Lung (tissue), 12 donors: ENCODE results near the gene CNTNAP4. TPM values are rescaled to one million over a fixed set of nuclear protein-coding genes. Genes with fewer than 3 reads are reported as not detected.

Experiments used
- ATAC-seq: fragments of 200-7000 bp; cut with Tn5 transposase; one replicate; pipeline ENCODE4 v1.9.1; 2020; ENCODE audit warnings: moderate number of reproducible peaks; ENCODE audit not compliant: insufficient read depth, low FRiP score
- DNase-seq, 3 donors: peaks; one replicate each; pipeline ENCODE4 v3.0.0-alpha.2; 2013 to 2017
- H3K27ac ChIP-seq, 2 donors: one replicate each; pipeline ENCODE4 v1.5.1; 2013; ENCODE audit warnings: mild to moderate bottlenecking in 2 of 2, moderate library complexity in 2 of 2, control low read depth in 1 of 2, inconsistent platforms in 1 of 2, low read depth in 1 of 2, low read length in 1 of 2
- H3K27me3 ChIP-seq, 3 donors: one replicate each; pipeline ENCODE4 v1.5.1; 2013; ENCODE audit warnings: low read length in 2 of 3; ENCODE audit not compliant: control insufficient read depth in 3 of 3, insufficient read depth in 3 of 3
- H3K36me3 ChIP-seq, 4 donors: one replicate each; pipeline ENCODE4 v1.5.1; 2013; ENCODE audit warnings: low read length in 4 of 4, mild to moderate bottlenecking in 1 of 4, moderate library complexity in 1 of 4; ENCODE audit not compliant: control insufficient read depth in 4 of 4, insufficient read depth in 4 of 4
- H3K4me1 ChIP-seq, 5 donors: one replicate each; pipeline ENCODE4 v1.5.1; 2013; ENCODE audit warnings: low read length in 5 of 5, mild to moderate bottlenecking in 2 of 5, moderate library complexity in 1 of 5; ENCODE audit not compliant: control insufficient read depth in 5 of 5, insufficient read depth in 5 of 5
- H3K4me3 ChIP-seq: one replicate; pipeline ENCODE4 v1.5.1; 2013; ENCODE audit warnings: mild to moderate bottlenecking, control low read depth, moderate library complexity
- H3K9ac ChIP-seq, 2 donors: one replicate each; pipeline ENCODE4 v1.5.1; 2013; ENCODE audit warnings: low read length in 2 of 2, control low read depth in 1 of 2; ENCODE audit not compliant: insufficient read depth in 1 of 2
- H3K9me3 ChIP-seq, 4 donors: one replicate each; pipeline ENCODE4 v1.5.1; 2013; ENCODE audit warnings: low read length in 3 of 4, mild to moderate bottlenecking in 1 of 4, moderate library complexity in 1 of 4; ENCODE audit not compliant: control insufficient read depth in 4 of 4, insufficient read depth in 3 of 4
- CTCF ChIP-seq: IDR thresholded peaks from 2 replicates; pipeline ENCODE4 v1.5.1; 2012; ENCODE audit warnings: mild to moderate bottlenecking; ENCODE audit errors: control extremely low read depth, extremely low read depth
- WGBS, 2 donors: extraction: QIAGEN DNeasy Blood & Tissue Kit; methylation state at CpG; one replicate each; pipeline ENCODE4 v1.1.7; 2013; 5-methylcytosine and 5-hydroxymethylcytosine counted together
- polyA plus RNA-seq, 2 donors: library from polyadenylated mRNA; stranded (reverse); fragments of 200-250 nt; gene quantifications; one replicate each; pipeline ENCODE4 v1.2.1, GENCODE V29; 2013
- total RNA-seq, 2 donors: library from RNA; depleted of rRNA in 1 of 2; stranded (reverse); fragments of >200 nt in 1 of 2; gene quantifications; one replicate each; pipeline ENCODE4 v1.2.1, GENCODE V29; 2014 to 2021
- donor health status: control.
- donor health status: control.
- donor health status: Bipolar disorder and iron deficiency.
- donor health status: healthy.
- donor health status: DM: yes; HTN: yes; CAD: no.

CNTNAP4 gene
- total and polyA plus RNA-seq, 4 donors: 0.71 TPM; not detected in 3

GRCh38 chr16:76571755-76572154, 294.6 kb downstream of the CNTNAP4 start:
- no peak overlapping the region for H3K9ac ChIP-seq
- DNase-seq (no peak), ATAC-seq (no peak)
- no peaks in the 10 kb centered on the region for H3K9me3 ChIP-seq
- no peak overlapping the region for H3K4me3 ChIP-seq
- H3K36me3 ChIP-seq: no peaks in the 10 kb centered on the region
- 74 to 88% methylated on average over 3 of the region's 3 CpGs for WGBS, 2 donors
- no peak for TF ChIP-seq CTCF
- no peak overlapping the region for H3K27ac ChIP-seq
- H3K4me1 ChIP-seq: peaks cover 0 to 4% (median 0%) of the 10 kb centered on the region in 5 donors
- no peaks in the 10 kb centered on the region for H3K27me3 ChIP-seq

- DNase-seq: no peak
- WGBS, 2 donors: 89 to 93% methylated on average over 2 of the region's 2 CpGs
- H3K4me1 ChIP-seq: peaks cover 0 to 7% (median 3%) of the 10 kb centered on the region in 5 donors
- H3K9ac ChIP-seq: no peak overlapping the region
- no peaks in the 10 kb centered on the region for H3K27me3 ChIP-seq
- no peak for TF ChIP-seq CTCF
- H3K4me3 ChIP-seq: no peak overlapping the region
- H3K27ac ChIP-seq: no peak overlapping the region
- no peak for ATAC-seq
- no peaks in the 10 kb centered on the region for H3K9me3 ChIP-seq
- no peaks in the 10 kb centered on the region for H3K36me3 ChIP-seq
These were observed 296.1 kb downstream of the CNTNAP4 start for GRCh38 chr16:76573281-76573680.

GRCh38 chr16:76574651-76575050, 297.4 kb downstream of the CNTNAP4 start:
- no peak overlapping the region for H3K4me3 ChIP-seq
- H3K9me3 ChIP-seq: no peaks in the 10 kb centered on the region
- H3K27me3 ChIP-seq: no peaks in the 10 kb centered on the region
- H3K27ac ChIP-seq: no peak overlapping the region
- DNase-seq (no peak), ATAC-seq (no peak)
- H3K9ac ChIP-seq: no peak overlapping the region
- no peaks in the 10 kb centered on the region for H3K36me3 ChIP-seq
- peaks cover 0 to 7% (median 3%) of the 10 kb centered on the region in 5 donors for H3K4me1 ChIP-seq
- 46 to 72% methylated on average over 2 of the region's 2 CpGs for WGBS, 2 donors
- TF ChIP-seq CTCF: no peak

GRCh38 chr16:76576526-76576925, 299.3 kb downstream of the CNTNAP4 start:
- Histone ChIP-seq H3K4me1 (peaks cover 0 to 7% (median 3%) of the 10 kb centered on the region in 5 donors), H3K36me3 (no peaks in the 10 kb centered on the region), H3K9me3 (peaks cover 0 to 2% (median 0%) of the 10 kb centered on the region in 4 donors), H3K27ac (no peak overlapping the region), H3K9ac (no peak overlapping the region), H3K4me3 (no peak overlapping the region), H3K27me3 (no peaks in the 10 kb centered on the region)
- TF ChIP-seq CTCF: no peak
- WGBS, 2 donors: 37 to 50% methylated on average over 5 of the region's 5 CpGs
- no peak for DNase-seq
- ATAC-seq: no peak
